Fibroblast of skin of left biceps (primary cell): ENCODE data around the gene FNDC4.

ENCODE experiments used
- DNase-seq, 2 experiments: peaks; one replicate each; pipeline ENCODE4 v3.0.0-alpha.2; 2013; ENCODE audit warnings: low read depth in 2 of 2

Gene FNDC4

GRCh38 chr2:27493948-27494283 lies 1.1 kb downstream of the FNDC4 start:
- no peak for DNase-seq

- DNase-seq = no peak
Observed at GRCh38 chr2:27492557-27492956, 2.4 kb downstream of the FNDC4 start.

DNA sequence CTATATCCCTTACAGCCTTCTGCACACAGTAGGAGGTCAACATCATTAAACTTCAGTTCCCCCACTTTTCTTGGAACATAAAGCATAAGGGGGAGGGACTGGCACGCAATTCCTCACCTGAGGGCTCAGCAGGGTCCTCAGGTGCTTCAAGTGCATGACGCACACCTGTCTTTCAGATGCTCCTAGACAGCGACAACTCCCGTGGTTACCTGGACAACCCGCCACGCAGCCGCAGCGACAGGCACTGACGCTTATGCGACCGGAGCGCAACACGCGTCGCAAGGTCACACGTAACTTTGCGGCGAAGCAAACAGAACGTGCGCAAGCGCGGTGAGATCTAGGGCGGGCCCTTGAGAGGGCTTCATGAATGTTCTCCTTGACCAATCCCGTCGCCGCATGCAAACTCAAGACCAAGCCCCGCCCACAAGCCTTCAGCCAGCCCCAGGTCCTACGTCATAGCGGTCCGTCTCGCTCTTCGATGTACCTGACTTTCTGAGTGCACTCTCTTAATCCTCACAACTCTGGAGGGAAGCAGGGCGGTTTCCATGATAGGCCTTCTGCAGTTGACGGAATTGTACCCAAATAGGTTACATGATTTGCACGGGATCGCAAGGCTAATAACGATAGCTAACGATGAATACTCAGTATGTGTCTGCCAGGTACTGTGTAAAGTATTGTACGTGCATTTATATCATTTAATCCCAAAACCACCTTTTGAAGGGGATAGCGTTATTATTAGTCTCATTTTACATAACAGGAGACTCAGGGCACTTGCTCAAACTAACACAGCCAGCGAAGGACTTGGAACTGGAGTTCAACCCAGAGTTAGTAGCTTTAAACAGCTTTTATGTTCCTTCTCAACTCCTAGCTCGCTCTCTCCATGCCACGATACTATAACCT lies 5.3 kb downstream of the FNDC4 start, which contains the start of gene IFT172:
Gene IFT172, minus strand, starts transcription at position 246 of the 900 bp plus-strand sequence. Its CDS starts 90 bp downstream, at position 156.
- peak; percentile 88 for DNase-seq

GRCh38 chr2:27489118-27489497 lies 5.9 kb downstream of the FNDC4 start:
- DNase-seq = no peak

DNA sequence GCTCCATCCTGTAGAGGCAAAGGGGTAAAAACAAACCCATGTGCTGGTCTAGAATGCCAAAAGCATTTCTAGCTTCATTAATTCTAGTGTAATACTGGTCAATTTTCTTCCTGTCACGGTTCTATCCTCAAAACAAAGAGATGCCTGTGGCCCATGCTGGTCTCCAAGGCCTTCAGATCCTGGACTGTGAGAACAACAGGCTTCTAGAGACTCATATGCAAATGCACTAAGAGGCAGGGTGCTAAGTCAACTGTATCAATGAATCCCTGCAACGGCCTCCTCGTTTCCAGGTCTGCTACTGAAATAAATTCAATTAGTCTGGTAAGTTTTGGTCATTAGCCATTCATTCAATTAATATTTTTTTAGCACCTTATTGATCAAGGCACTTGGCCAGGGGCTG lies 9.5 kb downstream of the FNDC4 start:
- DNase-seq = no peak

GRCh38 chr2:27471961-27472360 lies 23.0 kb downstream of the FNDC4 start:
- DNase-seq = no peak

GRCh38 chr2:27464443-27464842 lies 30.6 kb downstream of the FNDC4 start:
- no peak for DNase-seq

DNA sequence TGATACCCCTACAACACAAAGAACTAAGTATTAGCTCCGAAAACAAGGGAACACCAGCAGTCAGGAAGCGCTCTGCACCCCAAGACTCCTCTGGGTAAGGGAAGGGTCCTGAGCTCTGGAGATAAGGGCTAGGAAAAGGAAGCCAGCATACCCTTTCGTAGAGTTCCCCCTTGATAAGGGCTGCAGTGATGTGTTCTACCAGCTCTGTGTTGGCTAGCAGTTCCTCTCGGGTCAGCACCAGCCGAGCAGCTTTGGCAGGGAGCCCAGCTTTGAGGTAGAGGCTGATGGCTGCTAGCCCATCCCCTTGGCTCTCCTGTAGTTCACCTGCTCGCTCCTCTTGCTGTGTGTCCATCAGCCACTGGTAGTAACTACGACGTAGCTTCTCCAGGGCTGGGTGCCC lies 33.9 kb downstream of the FNDC4 start:
- DNase-seq = no peak

- no peak for DNase-seq
Observed at GRCh38 chr2:27453968-27454367, 41.0 kb downstream of the FNDC4 start.

DNA sequence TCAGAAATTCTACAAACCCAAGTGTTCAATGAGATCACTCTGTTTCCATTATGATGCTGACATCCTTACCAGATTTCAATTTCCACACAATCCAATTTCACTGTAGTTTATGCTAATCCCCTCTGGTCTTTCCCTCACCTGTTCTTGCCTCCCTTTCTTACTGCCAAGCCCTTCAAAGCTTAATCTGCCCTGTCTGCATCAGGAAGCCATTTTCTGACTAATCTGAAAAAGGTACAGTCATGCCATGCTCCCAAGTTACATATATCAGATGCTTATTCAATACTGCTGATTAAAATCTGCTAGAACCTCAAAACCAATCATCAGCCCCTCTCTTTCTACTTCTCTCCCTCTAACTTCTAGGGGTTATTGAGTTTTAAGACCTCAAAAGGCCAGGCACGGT lies 43.9 kb downstream of the FNDC4 start:
- DNase-seq = no peak

- no peak for DNase-seq
Observed at GRCh38 chr2:27448381-27448780, 46.6 kb downstream of the FNDC4 start.

- no peak for DNase-seq
Observed at GRCh38 chr2:27446057-27446456, 48.9 kb downstream of the FNDC4 start.

DNA sequence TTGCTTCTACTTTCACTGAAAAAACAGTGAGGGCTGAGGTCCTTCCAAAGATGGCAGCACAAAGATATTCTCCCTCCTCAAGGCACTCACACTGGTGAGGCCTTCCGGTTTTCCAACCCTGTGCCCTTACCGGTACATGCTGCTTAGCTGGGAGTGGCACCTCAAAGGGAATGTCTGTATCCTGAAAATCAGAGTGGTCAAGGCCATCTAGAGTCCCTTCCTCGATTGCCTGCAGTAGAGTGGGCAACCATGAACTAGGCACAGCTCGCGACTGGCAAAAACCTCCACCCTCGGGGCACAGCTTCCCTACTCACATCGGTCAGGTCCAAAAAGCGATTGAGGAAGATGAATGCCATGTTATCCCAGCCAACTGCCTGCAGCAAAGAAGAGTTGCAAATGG lies 49.4 kb downstream of the FNDC4 start:
- no peak for DNase-seq

GRCh38 chr2:27445155-27445554 lies 49.8 kb downstream of the FNDC4 start:
- DNase-seq = no peak

DNA sequence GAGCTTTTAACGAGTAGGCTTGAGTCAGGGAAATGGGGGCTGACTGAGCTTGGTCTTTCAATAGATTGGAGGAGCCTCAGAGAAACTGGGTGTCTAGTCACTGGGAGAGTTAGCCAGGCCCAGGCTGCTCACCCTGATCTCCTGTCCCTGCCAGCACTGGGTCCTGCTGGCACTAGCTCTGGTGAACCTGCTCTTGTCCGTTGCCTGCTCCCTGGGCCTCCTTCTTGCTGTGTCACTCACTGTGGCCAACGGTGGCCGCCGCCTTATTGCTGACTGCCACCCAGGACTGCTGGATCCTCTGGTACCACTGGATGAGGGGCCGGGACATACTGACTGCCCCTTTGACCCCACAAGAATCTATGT lies 52.1 kb downstream of the FNDC4 start:
- DNase-seq = no peak

GRCh38 chr2:27441958-27442919 lies 52.8 kb downstream of the FNDC4 start, which contains the start of gene KRTCAP3:
Gene KRTCAP3 (plus strand): TSS chr2:27442381. CDS start chr2:27442413, 32 bp downstream.
- no peak for DNase-seq
